H1 (cell line): ENCODE measurements around the gene NEUROD4. TPM values are rescaled to one million over a fixed set of nuclear protein-coding genes. Genes with fewer than 3 reads are reported as not detected.

Experiments
- CHD7 ChIP-seq: fragments of 300-600 bp; sonication (generic); IDR thresholded peaks from 2 replicates; pipeline ENCODE4 v1.7.1; 2012; ENCODE audit warnings: low read length, moderate library complexity, mild to moderate bottlenecking, inconsistent platforms; ENCODE audit not compliant: insufficient replicate concordance
- CTCF ChIP-seq, 3 experiments: IDR thresholded peaks; 1 replicate in 2 of 3; 2 replicates in 1 of 3; pipeline versions ENCODE4 v1.5.1 to v1.6.1; 2011; ENCODE audit warnings: low read length in 3 of 3, mild to moderate bottlenecking in 3 of 3, inconsistent platforms in 2 of 3, low read depth in 1 of 3, moderate library complexity in 1 of 3; ENCODE audit not compliant: insufficient read depth in 1 of 3; ENCODE audit errors: control extremely low read depth in 1 of 3
- SP4 ChIP-seq: IDR thresholded peaks from 2 replicates; pipeline ENCODE4 v1.6.1; 2012; ENCODE audit warnings: low read length, inconsistent platforms
- polyA plus RNA-seq, 7 experiments: library from polyadenylated mRNA; depleted of rRNA in 3 of 7; stranded (reverse) in 5 of 7; unstranded in 2 of 7; fragments of >200 nt in 5 of 7; fragments of 200-250 nt in 2 of 7; gene quantifications; 1 replicate in 5 of 7; 2 replicates in 1 of 7; 4 replicates in 1 of 7; pipeline versions ENCODE4 v1.2.1 to v1.2.3, GENCODE V29; 2011 to 2013; ENCODE audit warnings: missing spikeins in 2 of 7, mixed read lengths in 2 of 7
- total RNA-seq: library from RNA; stranded (reverse); fragmentation: NEBNext Ultra II Directional; extraction: Animal tissue kit (Norgen Biotek cat#: 25700); gene quantifications from 2 replicates; pipeline ENCODE4 v1.2.1, GENCODE V29; 2021

Gene NEUROD4
- total and polyA plus RNA-seq, 2 of the 8 experiments (the other 6 are each of a cell fraction or from before 2014, with no cell fraction given): not detected

GRCh38 chr12:54993181-54993835 is 26.5 kb upstream of the NEUROD4 start (continued):
- TF ChIP-seq CHD7 (no peak), CTCF (IDR thresholded peaks at IDR 0.05; ENCODE audit: control extremely low read depth in 1 of 3, insufficient read depth in 1 of 3, low read depth in 1 of 3, low read length in 3 of 3) (peak in 2 of 3 experiments; percentile 75 to 88; a peak in 3 of 4 replicates), SP4 (no peak)
